Neural progenitor cell (in vitro differentiated cells): ENCODE results near the gene CD151.
A peak's percentile ranks its signal among the peaks of the same experiment; 100 is the strongest.

Experiments used
- CTCF ChIP-seq: fragments of 200-600 bp; sonication (generic); IDR thresholded peaks from 2 replicates; pipeline ENCODE4 v1.5.1; 2017; ENCODE audit warnings: antibody characterized with exemption, mild to moderate bottlenecking
- EZH2 ChIP-seq: fragments of 200-600 bp; sonication (generic); IDR thresholded peaks from 2 replicates; pipeline ENCODE4 v1.6.1; 2017; ENCODE audit warnings: antibody characterized with exemption, mild to moderate bottlenecking, moderate library complexity
- EZH2phosphoT487 ChIP-seq: fragments of 200-600 bp; sonication (generic); IDR thresholded peaks from 2 replicates; pipeline ENCODE4 v1.6.1; 2017; ENCODE audit warnings: antibody characterized with exemption

- TF ChIP-seq EZH2 (no peak), CTCF (peak; percentile 28), EZH2phosphoT487 (no peak)
These were observed 10.5 kb downstream of the CD151 start for GRCh38 chr11:843086-843734.
